Measurements from ENCODE around the gene CIB2.

CIB2 gene

GRCh38 chr15:78083687-78084448, 47.4 kb downstream of the CIB2 start:
- no peak for DNase-seq (ENCODE audit: low read depth in 2 of 2)

- DNase-seq (ENCODE audit: low read depth in 2 of 2): no peak
Observed at GRCh38 chr15:78083186-78083585, 48.1 kb downstream of the CIB2 start.

- DNase-seq (ENCODE audit: low read depth in 2 of 2): no peak
Observed at GRCh38 chr15:78082743-78083110, 48.5 kb downstream of the CIB2 start.

GRCh38 chr15:78082106-78082742, 49.0 kb downstream of the CIB2 start:
- no peak for DNase-seq (ENCODE audit: low read depth in 2 of 2)

- DNase-seq (ENCODE audit: low read depth in 2 of 2): no peak
Observed at GRCh38 chr15:78080088-78080460, 51.2 kb downstream of the CIB2 start.

- no peak for DNase-seq (ENCODE audit: low read depth in 2 of 2)
Observed at GRCh38 chr15:78079298-78080087, 51.8 kb downstream of the CIB2 start.

GRCh38 chr15:78077871-78078210, 53.4 kb downstream of the CIB2 start:
- DNase-seq (ENCODE audit: low read depth in 2 of 2): no peak

GRCh38 chr15:78077053-78077870, 54.0 kb downstream of the CIB2 start, which contains the start of gene TBC1D2B:
TSS of gene TBC1D2B (minus strand) at chr15:78077711. CDS start at chr15:78077652, 59 bp downstream.
- peak; percentile 25 to 71 for DNase-seq (ENCODE audit: low read depth in 2 of 2)

- DNase-seq (ENCODE audit: low read depth in 2 of 2): no peak
Observed at GRCh38 chr15:78076231-78077052, 54.8 kb downstream of the CIB2 start.

- DNase-seq (ENCODE audit: low read depth in 2 of 2): no peak
Observed at GRCh38 chr15:78075490-78076230, 55.6 kb downstream of the CIB2 start.

GRCh38 chr15:78073046-78073787, 58.0 kb downstream of the CIB2 start:
- no peak for DNase-seq (ENCODE audit: low read depth in 2 of 2)

GRCh38 chr15:78072080-78072892, 59.0 kb downstream of the CIB2 start:
- no peak for DNase-seq (ENCODE audit: low read depth in 2 of 2)

- no peak for DNase-seq (ENCODE audit: low read depth in 2 of 2)
Observed at GRCh38 chr15:78071383-78071782, 59.9 kb downstream of the CIB2 start.

- DNase-seq (ENCODE audit: low read depth in 2 of 2): no peak
Observed at GRCh38 chr15:78070049-78070700, 61.1 kb downstream of the CIB2 start.

GRCh38 chr15:78069462-78070029, 61.7 kb downstream of the CIB2 start:
- no peak for DNase-seq (ENCODE audit: low read depth in 2 of 2)

- DNase-seq (ENCODE audit: low read depth in 2 of 2): no peak
Observed at GRCh38 chr15:78069052-78069414, 62.2 kb downstream of the CIB2 start.

GRCh38 chr15:78067328-78068228, 63.7 kb downstream of the CIB2 start:
- no peak for DNase-seq (ENCODE audit: low read depth in 2 of 2)

All from stimulated activated CD8-positive, alpha-beta memory T cell treated with anti-CD3 and anti-CD28 coated beads, Interleukin-7, amount 100 ng/mL, for 4 hours (primary cell).